GM18511 (cell line): ENCODE results near the gene CTIF.

Experiments used
- ATAC-seq: cut with Tn5 transposase; IDR thresholded peaks from one replicate; pipeline ENCODE4 v1.9.1; 2021; ENCODE audit warnings: mild to moderate bottlenecking, moderate library complexity; ENCODE audit not compliant: unreplicated experiment

Gene CTIF

DNA sequence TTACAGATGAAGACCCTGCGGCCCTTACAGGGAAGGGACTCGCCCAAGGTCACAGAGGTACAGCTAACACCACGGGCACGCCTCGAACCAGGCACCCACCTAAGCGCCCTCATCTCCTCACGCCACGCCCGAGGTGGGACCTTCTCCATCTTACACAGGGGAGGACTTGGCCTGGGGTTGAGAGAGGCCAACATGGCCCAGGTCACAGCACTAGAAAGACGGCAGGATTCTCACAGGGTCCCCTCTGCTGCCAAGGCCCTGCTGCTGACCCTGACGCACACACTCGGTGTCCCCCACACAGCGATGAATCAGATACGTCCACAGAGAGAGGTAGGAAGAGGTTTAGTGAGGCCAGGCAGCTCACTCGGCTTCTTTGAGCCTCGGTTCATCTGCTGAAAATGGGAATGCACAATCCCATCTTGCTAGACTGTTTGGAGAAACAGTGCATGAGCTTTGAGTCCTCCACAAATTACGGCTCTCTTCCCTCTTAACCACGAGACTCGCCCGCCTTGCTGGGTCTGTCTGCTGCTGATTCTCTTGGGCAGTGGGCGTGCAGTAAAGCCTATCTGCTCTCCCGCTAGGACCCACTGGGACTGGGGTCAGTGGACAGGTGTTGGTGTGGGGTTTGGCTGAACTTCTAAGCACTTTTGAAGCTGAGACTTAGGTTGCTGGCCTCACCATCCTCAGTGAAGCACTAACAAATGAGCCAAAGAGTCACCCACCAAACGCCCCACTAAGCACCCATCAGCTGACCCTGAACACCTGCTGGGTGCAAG is 332.7 kb downstream of the CTIF start:
- no peak for ATAC-seq

DNA sequence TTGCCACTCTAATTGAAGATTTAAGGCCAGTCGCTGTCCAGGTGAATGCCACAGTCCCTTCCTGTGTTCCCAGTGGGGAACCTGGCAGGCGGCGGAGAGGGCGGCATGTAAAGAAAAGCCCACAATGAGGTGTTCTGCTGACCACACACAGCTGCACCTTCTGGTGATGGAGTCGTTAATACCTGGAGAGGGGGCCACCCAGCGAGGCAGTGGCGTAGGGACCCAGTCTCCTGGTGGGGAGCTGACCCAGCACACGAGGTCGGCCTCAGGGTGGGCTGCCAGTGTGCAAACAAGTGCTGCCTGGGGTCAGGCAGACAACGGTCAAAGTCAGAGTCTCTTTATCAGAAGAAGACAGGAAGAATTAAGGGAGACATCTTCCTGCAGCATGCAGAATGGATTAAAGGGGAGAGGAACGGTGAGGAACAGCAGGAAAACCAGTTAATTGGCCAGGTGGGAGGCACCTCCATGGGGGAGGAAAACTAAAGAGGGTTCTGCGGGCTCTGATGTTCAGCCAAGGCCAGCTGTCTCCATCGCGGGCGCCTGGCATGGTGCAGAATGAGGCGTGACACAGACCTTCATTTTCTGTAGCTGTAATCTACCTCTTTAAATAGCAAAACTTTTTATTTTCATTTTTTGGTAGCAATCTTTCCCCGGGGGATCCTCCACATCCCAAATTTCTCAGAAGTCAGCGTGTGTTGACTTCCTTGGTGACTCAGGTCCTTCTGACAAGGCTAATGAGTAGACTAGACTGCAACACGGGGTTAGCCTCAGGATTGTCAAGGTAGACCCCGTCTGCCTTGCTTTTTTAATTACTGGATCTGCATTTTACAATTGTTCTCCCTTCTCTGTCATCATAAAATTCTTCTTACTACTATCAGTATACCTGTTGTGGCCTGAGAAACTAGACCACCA is 333.7 kb downstream of the CTIF start:
- ATAC-seq = no peak

- no peak for ATAC-seq
Observed at GRCh38 chr18:48874233-48874632, 335.4 kb downstream of the CTIF start.

DNA sequence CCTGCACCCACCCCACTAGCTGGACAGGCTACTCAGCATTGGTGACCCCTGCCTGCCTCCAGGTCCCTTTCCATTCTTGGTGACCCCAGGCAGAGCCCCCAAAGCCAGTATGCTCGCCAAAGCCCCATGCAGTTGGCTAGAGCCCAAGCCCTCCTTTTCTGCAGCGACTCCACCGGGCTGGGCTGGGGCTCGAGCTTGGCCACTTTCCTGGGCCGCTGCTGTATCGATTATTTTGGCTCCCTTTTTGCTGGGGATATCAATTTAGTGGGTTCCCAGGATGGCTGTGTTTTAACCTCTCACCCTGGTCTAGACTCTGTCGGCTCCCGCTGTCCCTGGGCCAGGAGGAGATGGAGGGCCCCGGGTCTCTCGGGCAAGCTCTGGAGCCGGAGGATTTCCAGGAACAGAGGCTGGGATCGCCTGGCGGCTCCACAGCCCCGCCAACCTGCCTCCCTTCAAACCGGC is 335.9 kb downstream of the CTIF start:
- no peak for ATAC-seq

GRCh38 chr18:48875314-48875941 is 336.6 kb downstream of the CTIF start:
- ATAC-seq = no peak

- no peak for ATAC-seq
Observed at GRCh38 chr18:48875942-48876511, 337.2 kb downstream of the CTIF start.

DNA sequence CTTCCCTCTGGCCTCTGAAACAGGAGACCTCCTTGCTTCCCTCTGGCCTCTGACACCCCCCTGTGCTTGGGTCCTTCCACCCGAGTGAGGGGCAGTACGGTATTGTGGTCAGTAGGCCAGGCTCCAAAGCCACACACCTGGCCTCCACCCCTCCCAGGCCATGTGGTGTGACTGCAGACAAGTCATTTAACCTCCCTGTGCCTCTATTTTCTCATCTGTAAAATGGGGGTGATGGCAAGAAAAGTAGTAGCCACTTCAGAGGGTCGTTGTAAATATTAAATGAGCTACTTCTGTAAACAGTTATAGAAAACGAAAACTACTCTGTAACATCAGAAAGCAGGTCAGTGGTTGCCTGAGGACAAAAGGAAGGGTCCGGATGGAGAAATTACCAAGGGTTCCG is 337.8 kb downstream of the CTIF start:
- ATAC-seq = no peak

GRCh38 chr18:48877941-48878340 is 339.1 kb downstream of the CTIF start:
- no peak for ATAC-seq

DNA sequence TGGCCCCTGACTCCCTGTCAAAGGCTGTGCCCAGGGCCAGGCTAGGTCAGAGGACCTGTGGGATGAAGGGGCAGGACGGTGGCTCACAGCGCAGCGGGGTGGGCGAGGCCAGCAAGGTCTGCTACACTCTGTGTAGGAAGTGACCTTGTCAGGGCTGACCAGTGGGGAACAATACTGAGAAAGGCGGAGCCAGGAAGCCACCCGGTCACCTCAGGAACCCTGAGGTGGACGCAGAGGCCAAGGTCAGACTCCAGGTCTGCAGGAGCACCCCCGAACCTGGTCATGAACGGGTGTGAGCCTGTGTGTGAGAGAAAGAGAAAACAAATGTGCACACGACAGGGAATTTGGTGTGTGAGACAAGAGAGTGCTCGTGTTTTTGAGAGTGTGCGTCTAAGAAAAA is 339.6 kb downstream of the CTIF start:
- no peak for ATAC-seq

DNA sequence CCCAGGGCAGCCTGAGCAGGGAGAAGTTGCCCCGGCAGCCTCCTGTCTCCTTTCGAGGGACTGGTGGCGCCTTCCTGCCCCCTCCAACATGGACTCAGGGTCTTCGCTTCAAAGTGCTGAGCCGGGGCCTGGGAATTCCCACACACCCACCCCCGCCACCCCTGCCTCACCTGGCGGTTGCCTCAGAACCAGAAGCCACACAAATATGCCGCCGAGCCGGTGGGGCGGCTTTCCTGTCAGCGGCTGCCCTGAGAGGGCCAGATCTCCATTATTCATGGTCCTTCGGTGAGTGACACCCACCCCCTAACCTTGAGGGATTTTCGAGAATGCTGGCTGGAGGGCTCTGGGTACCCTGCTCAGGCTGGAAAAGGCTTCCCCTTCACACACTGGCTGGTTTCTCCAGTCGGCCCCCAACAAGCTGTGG is 340.2 kb downstream of the CTIF start:
- no peak for ATAC-seq

GRCh38 chr18:48880931-48881330 is 342.1 kb downstream of the CTIF start:
- no peak for ATAC-seq

- no peak for ATAC-seq
Observed at GRCh38 chr18:48882379-48882778, 343.5 kb downstream of the CTIF start.

GRCh38 chr18:48884306-48884705 is 345.5 kb downstream of the CTIF start:
- ATAC-seq = no peak

DNA sequence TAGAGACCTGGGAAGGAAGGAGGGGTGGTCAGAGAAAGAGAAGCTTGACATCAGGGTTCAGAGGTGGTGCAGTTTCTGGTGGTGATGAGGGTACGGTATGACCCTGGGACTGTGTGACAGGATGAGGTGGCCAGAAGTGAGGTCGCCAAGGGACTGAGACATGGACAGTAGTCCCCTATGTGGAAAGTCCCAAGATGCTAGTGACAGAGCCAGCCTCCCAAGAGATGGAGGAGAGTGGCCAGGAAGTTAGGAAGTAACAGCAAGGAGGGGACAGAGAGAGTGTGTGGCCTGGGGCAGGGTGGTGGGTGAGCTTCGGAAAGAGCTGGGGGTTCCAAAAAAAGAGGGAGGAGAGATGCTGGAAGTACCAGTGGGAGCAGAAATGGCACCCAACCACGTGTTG is 345.9 kb downstream of the CTIF start:
- no peak for ATAC-seq

- no peak for ATAC-seq
Observed at GRCh38 chr18:48885266-48885923, 346.6 kb downstream of the CTIF start.

DNA sequence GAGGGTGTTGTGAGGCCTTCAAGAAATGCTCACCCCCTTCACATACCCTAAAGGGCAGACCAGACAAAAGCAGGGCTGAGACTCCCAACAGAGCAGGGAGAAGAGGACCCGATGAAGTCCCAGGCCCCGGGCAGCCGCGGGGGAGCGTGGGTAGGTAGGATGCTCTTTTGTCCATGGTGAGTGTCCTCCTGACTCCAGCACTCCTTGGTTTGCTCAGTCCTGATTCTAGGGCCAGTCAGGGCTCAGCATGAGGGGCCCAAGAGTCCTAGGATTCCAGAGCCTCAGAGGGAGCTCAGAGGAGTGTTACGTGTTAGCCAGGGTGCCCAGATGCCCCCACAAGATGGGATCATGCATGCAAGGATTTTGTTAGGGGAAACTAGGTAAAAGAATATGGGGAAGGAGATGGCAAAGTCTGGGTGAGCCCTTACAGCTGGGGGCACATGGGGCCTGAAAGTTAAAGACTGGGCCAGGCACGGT is 347.1 kb downstream of the CTIF start:
- ATAC-seq = no peak

- ATAC-seq = no peak
Observed at GRCh38 chr18:48886520-48887293, 347.9 kb downstream of the CTIF start.

GRCh38 chr18:48887294-48887904 is 348.6 kb downstream of the CTIF start:
- no peak for ATAC-seq
